Keratinocyte (primary cell): ENCODE results near the gene SCD. TPM values are rescaled to one million over a fixed set of nuclear protein-coding genes. Genes with fewer than 3 reads are reported as not detected.

Experiments
- DNase-seq: peaks from one replicate; pipeline ENCODE4 v3.0.0-alpha.2; 2011; ENCODE audit warnings: low read depth, missing footprints, low spot score
- FAIRE-seq: peaks from 2 replicates; lab custom pipeline; 2011; peaks lifted over from hg19 to GRCh38; lab: Jason Lieb, UNC
- H2AFZ ChIP-seq: 2 replicates; pipeline ENCODE4 v1.6.0; 2012; ENCODE audit warnings: low read length, control low read depth, inconsistent platforms; ENCODE audit not compliant: control insufficient read depth
- H3K27ac ChIP-seq: 2 replicates; pipeline ENCODE4 v1.5.1; 2011; ENCODE audit warnings: low read length; ENCODE audit not compliant: control insufficient read depth, insufficient read depth
- H3K27me3 ChIP-seq: 3 replicates; pipeline ENCODE4 v1.6.0; 2011; ENCODE audit warnings: low read length; ENCODE audit not compliant: control insufficient read depth, insufficient read depth; ENCODE audit errors: extremely low read depth
- H3K36me3 ChIP-seq, 2 experiments: 2 replicates in 1 of 2; 3 replicates in 1 of 2; pipeline ENCODE4 v1.5.1; 2011; ENCODE audit warnings: low read length in 2 of 2, mild to moderate bottlenecking in 1 of 2; ENCODE audit not compliant: control insufficient read depth in 2 of 2, insufficient read depth in 2 of 2; ENCODE audit errors: extremely low read depth in 1 of 2
- H3K4me1 ChIP-seq: 3 replicates; pipeline ENCODE4 v1.5.1; 2011; ENCODE audit warnings: low read length; ENCODE audit not compliant: control insufficient read depth, insufficient read depth; ENCODE audit errors: extremely low read depth
- H3K4me2 ChIP-seq: 3 replicates; pipeline ENCODE4 v1.6.0; 2011; ENCODE audit warnings: low read depth, low read length; ENCODE audit not compliant: control insufficient read depth, insufficient read depth; ENCODE audit errors: extremely low read depth
- H3K4me3 ChIP-seq, 3 experiments: fragments of 200-600 bp in 1 of 3; sonication (generic) in 1 of 3; 2 replicates in 2 of 3; 3 replicates in 1 of 3; pipeline ENCODE4 v1.5.1; 2011 to 2016; ENCODE audit warnings: low read length in 3 of 3, mild to moderate bottlenecking in 3 of 3, control low read depth in 2 of 3, inconsistent platforms in 1 of 3, low read depth in 1 of 3, mixed read lengths in 1 of 3, mixed run types in 1 of 3, moderate library complexity in 1 of 3; ENCODE audit not compliant: control insufficient read depth in 2 of 3, insufficient read depth in 2 of 3; ENCODE audit errors: extremely low read depth in 1 of 3
- H3K79me2 ChIP-seq: 2 replicates; pipeline ENCODE4 v1.6.0; 2012; ENCODE audit warnings: low read length; ENCODE audit not compliant: control insufficient read depth, insufficient read depth
- H3K9ac ChIP-seq: 3 replicates; pipeline ENCODE4 v1.6.0; 2011; ENCODE audit warnings: low read length; ENCODE audit not compliant: control insufficient read depth, insufficient read depth; ENCODE audit errors: extremely low read depth
- H3K9me1 ChIP-seq: 3 replicates; pipeline ENCODE4 v1.6.0; 2011; ENCODE audit warnings: low read length; ENCODE audit not compliant: control insufficient read depth, insufficient read depth; ENCODE audit errors: extremely low read depth
- H3K9me3 ChIP-seq: 2 replicates; pipeline ENCODE4 v1.5.1; 2012; ENCODE audit warnings: low read depth, low read length; ENCODE audit not compliant: control insufficient read depth
- H4K20me1 ChIP-seq: 3 replicates; pipeline ENCODE4 v1.6.0; 2011; ENCODE audit warnings: low read length; ENCODE audit not compliant: control insufficient read depth, insufficient read depth; ENCODE audit errors: extremely low read depth
- CTCF ChIP-seq, 3 experiments: IDR thresholded peaks in 1 of 3; conservative IDR thresholded peaks in 1 of 3; optimal IDR thresholded peaks in 1 of 3; 2 replicates in 2 of 3; 3 replicates in 1 of 3; pipeline versions ENCODE3 to v1.5.1; 2011; ENCODE audit warnings: low read length in 3 of 3, mild to moderate bottlenecking in 3 of 3, moderate library complexity in 2 of 3, control low read depth in 1 of 3, inconsistent platforms in 1 of 3; ENCODE audit not compliant: insufficient read depth in 2 of 3; ENCODE audit errors: extremely low read depth in 1 of 3
- EZH2 ChIP-seq: IDR thresholded peaks from one replicate; pipeline ENCODE4 v1.6.1; 2012; ENCODE audit warnings: inconsistent platforms, mild to moderate bottlenecking, low read length, moderate library complexity
- dilution Hi-C: fragments of 300-500 bp; cut with MboI; formaldehyde crosslinking; loops from one replicate; pipeline ENCODE4 v1.7.0; 2020; ENCODE audit warnings: low sequenced_read_pairs; ENCODE audit not compliant: extremely low pct_ligation_motif_present
- polyA plus RNA-seq, 5 experiments: library from polyadenylated mRNA; depleted of rRNA in 3 of 5; stranded (reverse) in 3 of 5; stranded (forward) in 1 of 5; unstranded in 1 of 5; fragments of >200 nt; gene quantifications; 1 replicate in 1 of 5; 2 replicates in 3 of 5; 3 replicates in 1 of 5; pipeline versions ENCODE4 v1.2.1 to v1.2.3, GENCODE V29; 2011 to 2012; ENCODE audit warnings: missing spikeins in 2 of 5, low read depth in 1 of 5, low replicate concordance in 1 of 5
- small RNA-seq, 3 experiments: library from RNA; depleted of rRNA; stranded (forward); fragments of <200 nt; gene quantifications; one replicate each; pipeline ENCODE3, GENCODE V24; 2012; ENCODE audit warnings: low read depth in 3 of 3, low replicate concordance in 1 of 3; ENCODE audit not compliant: insufficient read length in 3 of 3

Gene SCD
- polyA plus RNA-seq, 1 donor (not counting 4 experiments of a cell fraction or from before 2014, with no cell fraction given): 1,275 TPM

GRCh38 chr10:100413173-100413572, 66.1 kb downstream of the SCD start:
- no peak for FAIRE-seq
- no peak for TF ChIP-seq CTCF (optimal IDR thresholded peaks at IDR 0.05 in 1 of 3, IDR thresholded peaks at IDR 0.05 in 1 of 3, conservative IDR thresholded peaks at IDR 0.05 in 1 of 3; ENCODE audit: extremely low read depth in 1 of 3, insufficient read depth in 2 of 3, low read length in 3 of 3)
- no peak for TF ChIP-seq EZH2
- no peaks in the 10 kb centered on the region for H3K79me2 ChIP-seq

More at GRCh38 chr10:100413173-100413572, 66.1 kb downstream of the SCD start:
- Histone ChIP-seq H3K27me3 (no peaks in the 10 kb centered on the region), H3K27ac (no peak overlapping the region), H3K9me1 (no peaks in the 10 kb centered on the region), H3K9ac (no peak overlapping the region), H3K36me3 (no peaks in the 10 kb centered on the region), H3K9me3 (no peaks in the 10 kb centered on the region), H3K4me2 (no peak overlapping the region), H2AFZ (no peak overlapping the region), H3K4me3 (no peak overlapping the region), H4K20me1 (no peaks in the 10 kb centered on the region), H3K4me1 (no peaks in the 10 kb centered on the region)
- DNase-seq: no peak
- dilution Hi-C loops: no loop called here

Small RNAs within 50 kb of the gene (small RNA-seq; reads per million reads assigned to genes)
- gene RF00019: 0 reads per million in 3 experiments

Other genes starting within 250 kb of the SCD start
- gene ERLIN1, start 161.2 kb upstream of the SCD start, polyA plus RNA-seq: 26.0 to 49.2 TPM (median 45.6 TPM) in 3 replicates
- 13.4 to 21.8 TPM (median 14.0 TPM) in 3 replicates for gene CHUK, start 117.6 kb upstream of the SCD start, polyA plus RNA-seq
- gene CWF19L1, start 79.6 kb upstream of the SCD start, polyA plus RNA-seq: 13.5 to 20.2 TPM (median 15.5 TPM) in 3 replicates
- 44.4 to 74.1 TPM (median 48.4 TPM) in 3 replicates for gene BLOC1S2, start 60.6 kb upstream of the SCD start, polyA plus RNA-seq
- not detected in 3 replicates for gene PKD2L1, start 17.0 kb upstream of the SCD start, polyA plus RNA-seq
- not detected in 3 replicates for gene WNT8B, start 115.8 kb downstream of the SCD start, polyA plus RNA-seq
- 3.4 to 6.6 TPM (median 4.9 TPM) in 3 replicates for gene SEC31B, start 172.6 kb downstream of the SCD start, polyA plus RNA-seq
- gene NDUFB8, start 182.6 kb downstream of the SCD start, polyA plus RNA-seq: 178 to 184 TPM (median 178 TPM) in 3 replicates
- 12.3 to 16.8 TPM (median 13.9 TPM) in 3 replicates for gene HIF1AN, start 188.7 kb downstream of the SCD start, polyA plus RNA-seq